ENCODE measurements around the gene MMRN1.

- TF ChIP-seq CTCF (IDR thresholded peaks at IDR 0.05; ENCODE audit: low read depth, low read length, poor library complexity, severe bottlenecking) (no peak), EZH2phosphoT487 (IDR thresholded peaks at IDR 0.05; ENCODE audit: borderline replicate concordance, low read length) (no peak)
These were observed 44.9 kb downstream of the MMRN1 start for GRCh38 chr4:89939546-89939945.

Measured in DOHH2 (cell line).